GM10266 (cell line): Measurements from ENCODE around the gene MYOC.

Experiments used
- DNase-seq: peaks from one replicate; pipeline ENCODE4 v3.0.0; 2012; ENCODE audit errors: extremely low spot score
- TF ChIP-seq, protein P1 (sequence below): IDR thresholded peaks from 2 replicates; pipeline ENCODE4 v1.5.1; 2012; ENCODE audit warnings: mild to moderate bottlenecking, low read depth; ENCODE audit not compliant: control insufficient read depth, insufficient read depth; ENCODE audit errors: missing control alignments

The MYOC gene

DNA sequence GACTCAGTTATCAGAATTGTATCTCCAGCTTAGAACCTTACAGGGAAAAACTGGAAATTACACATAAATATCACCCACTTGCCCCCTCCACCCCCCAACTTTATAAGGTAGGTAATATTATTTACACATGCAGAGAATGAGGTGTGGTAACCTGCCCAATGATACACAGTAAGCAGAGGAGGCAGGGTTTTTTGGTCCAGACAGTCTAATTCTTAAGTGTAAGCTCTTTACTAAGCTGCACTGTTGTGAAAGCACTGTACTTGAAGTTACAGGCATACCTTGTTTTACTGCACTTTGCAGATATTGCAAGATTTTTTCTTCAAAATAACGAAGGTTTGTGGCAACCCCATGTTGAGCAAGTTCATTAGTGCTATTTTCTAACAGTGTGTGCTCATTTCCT is 55.3 kb downstream of the MYOC start:
- TF ChIP-seq, protein P1, sequence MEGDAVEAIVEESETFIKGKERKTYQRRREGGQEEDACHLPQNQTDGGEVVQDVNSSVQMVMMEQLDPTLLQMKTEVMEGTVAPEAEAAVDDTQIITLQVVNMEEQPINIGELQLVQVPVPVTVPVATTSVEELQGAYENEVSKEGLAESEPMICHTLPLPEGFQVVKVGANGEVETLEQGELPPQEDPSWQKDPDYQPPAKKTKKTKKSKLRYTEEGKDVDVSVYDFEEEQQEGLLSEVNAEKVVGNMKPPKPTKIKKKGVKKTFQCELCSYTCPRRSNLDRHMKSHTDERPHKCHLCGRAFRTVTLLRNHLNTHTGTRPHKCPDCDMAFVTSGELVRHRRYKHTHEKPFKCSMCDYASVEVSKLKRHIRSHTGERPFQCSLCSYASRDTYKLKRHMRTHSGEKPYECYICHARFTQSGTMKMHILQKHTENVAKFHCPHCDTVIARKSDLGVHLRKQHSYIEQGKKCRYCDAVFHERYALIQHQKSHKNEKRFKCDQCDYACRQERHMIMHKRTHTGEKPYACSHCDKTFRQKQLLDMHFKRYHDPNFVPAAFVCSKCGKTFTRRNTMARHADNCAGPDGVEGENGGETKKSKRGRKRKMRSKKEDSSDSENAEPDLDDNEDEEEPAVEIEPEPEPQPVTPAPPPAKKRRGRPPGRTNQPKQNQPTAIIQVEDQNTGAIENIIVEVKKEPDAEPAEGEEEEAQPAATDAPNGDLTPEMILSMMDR = no peak

DNA sequence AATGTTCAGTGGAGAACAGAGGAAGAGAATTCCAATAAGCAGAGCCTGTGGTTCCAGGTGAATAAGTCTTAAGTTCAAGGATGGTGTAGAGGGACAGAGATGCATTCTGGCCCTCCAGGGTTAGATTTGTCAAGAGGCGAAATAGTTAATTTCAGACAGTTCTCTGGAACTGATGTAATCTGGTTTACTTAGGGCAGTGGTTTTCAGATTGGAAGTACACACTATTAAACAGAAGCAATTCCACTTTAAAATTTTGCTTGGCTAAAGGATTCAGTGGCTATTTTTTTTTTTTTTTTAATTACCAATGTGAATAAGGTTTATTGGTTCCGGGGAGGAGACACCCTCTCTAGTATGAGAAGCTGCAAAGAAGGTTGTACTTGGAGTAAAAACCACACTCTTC is 55.8 kb downstream of the MYOC start:
- no peak for DNase-seq
- TF ChIP-seq, protein P1 = no peak

More for the DNA sequence above, 55.3 kb downstream of the MYOC start:
- DNase-seq = no peak

- TF ChIP-seq, protein P1 = no peak
These were observed 56.4 kb downstream of the MYOC start for GRCh38 chr1:171596119-171596518.

GRCh38 chr1:171595324-171595723 is 57.2 kb downstream of the MYOC start:
- DNase-seq = no peak
- TF ChIP-seq, protein P1 = no peak

More at GRCh38 chr1:171596119-171596518, 56.4 kb downstream of the MYOC start:
- DNase-seq = no peak

DNA sequence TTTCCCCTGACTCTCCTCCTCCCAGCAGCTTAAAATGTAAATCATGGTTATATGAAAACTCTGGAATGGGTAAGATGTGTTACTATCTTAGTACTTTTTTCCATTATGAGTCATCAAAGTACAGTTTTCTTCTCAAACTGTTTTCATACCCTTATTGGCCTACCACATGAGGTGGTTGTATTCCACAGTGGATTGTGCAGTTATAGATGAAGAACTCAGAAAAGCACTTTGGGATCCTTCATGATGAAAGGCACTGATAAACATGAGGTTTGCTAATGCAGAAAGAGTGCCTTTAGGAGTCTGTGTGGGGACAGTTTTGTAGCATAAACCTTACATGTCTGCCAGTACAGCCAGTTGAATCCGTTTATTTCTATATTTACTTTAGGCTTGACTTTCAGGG is 62.5 kb downstream of the MYOC start:
- DNase-seq = no peak
- TF ChIP-seq, protein P1 = no peak

GRCh38 chr1:171588230-171588629 is 64.3 kb downstream of the MYOC start:
- DNase-seq = no peak
- TF ChIP-seq, protein P1 = no peak

- no peak for DNase-seq
- TF ChIP-seq, protein P1 = no peak
These were observed 66.8 kb downstream of the MYOC start for GRCh38 chr1:171585715-171586114.
